GM10266 (cell line): Measurements from ENCODE around the gene TIMM10B.

ENCODE experiments used
- DNase-seq: peaks from one replicate; pipeline ENCODE4 v3.0.0; 2012; ENCODE audit errors: extremely low spot score
- CTCF ChIP-seq: IDR thresholded peaks from 2 replicates; pipeline ENCODE4 v1.5.1; 2012; ENCODE audit warnings: mild to moderate bottlenecking, low read depth; ENCODE audit not compliant: control insufficient read depth, insufficient read depth; ENCODE audit errors: missing control alignments

Gene TIMM10B

GRCh38 chr11:6481924-6482275 is 599 bp downstream of the TIMM10B start:
- DNase-seq: no peak
- no peak for TF ChIP-seq CTCF

GRCh38 chr11:6482441-6482840 is 1.1 kb downstream of the TIMM10B start:
- DNase-seq: no peak
- TF ChIP-seq CTCF: no peak

GRCh38 chr11:6483015-6483414 is 1.7 kb downstream of the TIMM10B start:
- no peak for TF ChIP-seq CTCF
- no peak for DNase-seq

- no peak for DNase-seq
- TF ChIP-seq CTCF: no peak
These were observed 4.4 kb downstream of the TIMM10B start for GRCh38 chr11:6485661-6486060.

- no peak for DNase-seq
- no peak for TF ChIP-seq CTCF
These were observed 5.0 kb downstream of the TIMM10B start for GRCh38 chr11:6486256-6486655.

- no peak for TF ChIP-seq CTCF
- DNase-seq: no peak
These were observed 5.6 kb downstream of the TIMM10B start for GRCh38 chr11:6486938-6487337.

GRCh38 chr11:6488342-6488741 is 7.0 kb downstream of the TIMM10B start:
- no peak for DNase-seq
- no peak for TF ChIP-seq CTCF
